K562 (cell line): ENCODE data around the gene BCAS1.

Experiments used
- ARNT ChIP-seq, 2 experiments: fragments of 450-650 bp; IDR thresholded peaks; 2 replicates each; pipeline ENCODE4 v1.6.1; 2016; ENCODE audit warnings: mild to moderate bottlenecking in 1 of 2
- NBN ChIP-seq: fragments of 450-650 bp; IDR thresholded peaks from 2 replicates; pipeline ENCODE4 v1.6.1; 2016; ENCODE audit warnings: low read depth, mild to moderate bottlenecking
- SMARCA4 ChIP-seq: fragments of 450-650 bp; IDR thresholded peaks from 2 replicates; pipeline ENCODE4 v1.6.1; 2016

DNA sequence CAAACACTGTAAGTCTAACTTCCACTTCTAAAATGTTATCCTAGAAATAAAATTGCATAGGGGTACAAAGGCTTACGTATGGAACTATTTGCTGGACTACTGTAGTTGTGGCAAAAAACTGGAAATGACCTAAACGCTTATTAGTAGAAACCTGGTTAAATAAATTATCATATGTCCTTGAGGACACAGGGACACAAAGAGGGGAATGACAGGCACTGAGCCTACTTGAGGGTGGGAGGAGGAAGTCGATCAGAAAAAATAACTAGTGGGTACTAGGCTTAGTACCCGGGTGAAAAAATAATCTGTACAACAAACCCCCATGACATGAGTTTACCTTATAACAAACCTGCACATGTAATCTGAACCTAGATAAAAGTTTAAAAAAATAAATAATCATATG, 28.4 kb downstream of the BCAS1 start:
- TF ChIP-seq ARNT (IDR thresholded peaks at IDR 0.05) = no peak
- TF ChIP-seq NBN = no peak
- no peak for TF ChIP-seq SMARCA4
